ENCODE data around the gene PDCD1LG2. TPM values are rescaled to one million over a fixed set of nuclear protein-coding genes. Genes with fewer than 3 reads are reported as not detected.

Gene PDCD1LG2
- total RNA-seq, 1 experiment from 2014 or later, result not detected

GRCh38 chr9:5554254-5554653 lies 43.9 kb downstream of the PDCD1LG2 start:
- no peak overlapping the region for H3K14ac ChIP-seq (ENCODE audit: insufficient read depth, low read length)
- TF ChIP-seq CTCF (conservative IDR thresholded peaks at IDR 0.05), result no peak

More at GRCh38 chr9:5554254-5554653, 43.9 kb downstream of the PDCD1LG2 start:
- no peak overlapping the region for H3K18ac ChIP-seq (ENCODE audit: insufficient read length, low read depth, low read length)
- DNase-seq, result no peak
- no peak overlapping the region for H3K9ac ChIP-seq (ENCODE audit: extremely low read depth, insufficient read length, low read length)
- H2BK15ac ChIP-seq (ENCODE audit: low read depth, low read length), result no peak overlapping the region
- H3K56ac ChIP-seq (ENCODE audit: insufficient read length, low read depth, low read length), result no peak overlapping the region
- no peak overlapping the region for H2BK20ac ChIP-seq (ENCODE audit: low read depth, low read length, poor library complexity, severe bottlenecking)
- H3K4ac ChIP-seq (ENCODE audit: low read depth, low read length), result no peak overlapping the region
- Mint-ChIP-seq H3K36me3 (ENCODE audit: insufficient read depth in 1 of 3, low read depth in 3 of 3) (no peaks in the 10 kb centered on the region), H3K9me3 (no peaks in the 10 kb centered on the region), H3K4me1 (peaks cover 0 to 6% of the 10 kb centered on the region in 2 experiments; a peak in 2 of 4 replicates), H3K27me3 (ENCODE audit: low read depth) (peaks cover 22% of the 10 kb centered on the region), H3K27ac (no peak overlapping the region), H3K4me3 (no peak overlapping the region)
- H3K79me2 ChIP-seq (ENCODE audit: insufficient read depth, low read length), result no peaks in the 10 kb centered on the region
- no peak overlapping the region for H3K27ac ChIP-seq (ENCODE audit: insufficient read length, low read depth, low read length)
- no peak overlapping the region for H4K5ac ChIP-seq (ENCODE audit: insufficient read length, low read depth, low read length)
- no peaks in the 10 kb centered on the region for H3K23me2 ChIP-seq (ENCODE audit: insufficient read length, low read depth, low read length, poor library complexity, severe bottlenecking)
- H2BK5ac ChIP-seq (ENCODE audit: insufficient read length, low read length), result no peak overlapping the region
- no peaks in the 10 kb centered on the region for H4K20me1 ChIP-seq (ENCODE audit: control insufficient read depth, insufficient read depth, insufficient read length)
- no peaks in the 10 kb centered on the region for H3K4me1 ChIP-seq (ENCODE audit: insufficient read depth, low read length)
- no peak overlapping the region for H3T11ph ChIP-seq (ENCODE audit: low read length)
- H2BK120ac ChIP-seq (ENCODE audit: low read depth, low read length, poor library complexity, severe bottlenecking), result no peak overlapping the region
- no CpG with 5 or more reads among the region's 4 CpGs for WGBS (ENCODE audit: extremely low coverage, insufficient read length, low lambda C conversion rate)
- no peak overlapping the region for H4K91ac ChIP-seq (ENCODE audit: insufficient read length, low read depth, low read length)
- no peak overlapping the region for H2AK5ac ChIP-seq (ENCODE audit: insufficient read length, low read length)
- H4K8ac ChIP-seq (replicated peaks; ENCODE audit: insufficient read length, low read depth, low read length), result no peak overlapping the region
- no peak overlapping the region for H2AFZ ChIP-seq (ENCODE audit: low read length)
- H3K9me3 ChIP-seq (ENCODE audit: control insufficient read depth, low read depth, low read length), result no peaks in the 10 kb centered on the region
- H3K23ac ChIP-seq (ENCODE audit: insufficient read length, low read depth, low read length), result no peak overlapping the region
- H3K4me2 ChIP-seq (ENCODE audit: insufficient read depth, insufficient read length, low read length), result no peak overlapping the region
- H3K79me1 ChIP-seq (ENCODE audit: insufficient read depth, low read depth, low read length, poor library complexity, severe bottlenecking), result no peaks in the 10 kb centered on the region
- H3K27me3 ChIP-seq (ENCODE audit: insufficient read depth, low read length), result no peaks in the 10 kb centered on the region
- H2BK12ac ChIP-seq (ENCODE audit: insufficient read length, low read depth, low read length), result no peak overlapping the region
